ENCODE results near the gene SHMT2. TPM values are rescaled to one million over a fixed set of nuclear protein-coding genes. Genes with fewer than 3 reads are reported as not detected.

The SHMT2 gene
- 91.3 TPM for total RNA-seq

- peak within 1 kb of the TSS; percentile 72 for H3K27ac ChIP-seq (ENCODE audit: low read depth, low read length)
Measured at GRCh38 chr12:57229634-57230380, at the start of gene SHMT2. Gene SHMT2 (plus strand): TSS chr12:57229711. CDS start chr12:57229779, 68 bp downstream.

GRCh38 chr12:57180321-57180989, 49.1 kb upstream of the SHMT2 start:
- Histone ChIP-seq H3K4me1 (ENCODE audit: control insufficient read depth in 3 of 3, insufficient read depth in 3 of 3, low read length in 3 of 3) (peaks cover 0 to 4% (median 3%) of the 10 kb centered on the region in 3 donors), H3K36me3 (ENCODE audit: control insufficient read depth in 3 of 3, insufficient read depth in 3 of 3, low read length in 3 of 3) (peaks cover 21 to 65% (median 38%) of the 10 kb centered on the region in 3 donors), H3K9me3 (ENCODE audit: control insufficient read depth in 3 of 3, low read length in 3 of 3) (no peaks in the 10 kb centered on the region), H3K27ac (ENCODE audit: low read depth, low read length) (no peak overlapping the region), H3K9ac (ENCODE audit: low read depth in 1 of 3, low read length in 3 of 3) (no peak overlapping the region), H3K4me3 (ENCODE audit: low read length in 3 of 3) (no peak overlapping the region), H3K27me3 (ENCODE audit: control insufficient read depth in 3 of 3, insufficient read depth in 3 of 3, low read length in 3 of 3) (peaks cover 0 to 4% (median 3%) of the 10 kb centered on the region in 3 donors)

More at GRCh38 chr12:57229634-57230380, at the start of gene SHMT2:
- Histone ChIP-seq H3K9ac (ENCODE audit: low read depth in 1 of 3, low read length in 3 of 3) (peak within 1 kb of the TSS; percentile 89 to 94 (median 89)), H3K4me1 (ENCODE audit: control insufficient read depth in 3 of 3, insufficient read depth in 3 of 3, low read length in 3 of 3) (peaks cover 17 to 37% (median 24%) of the 10 kb centered on the region in 3 donors), H3K27me3 (ENCODE audit: control insufficient read depth in 3 of 3, insufficient read depth in 3 of 3, low read length in 3 of 3) (peaks cover 15 to 18% (median 16%) of the 10 kb centered on the region in 3 donors), H3K4me3 (ENCODE audit: low read length in 3 of 3) (peak within 1 kb of the TSS; percentile 77 to 98 (median 95)), H3K36me3 (ENCODE audit: control insufficient read depth in 3 of 3, insufficient read depth in 3 of 3, low read length in 3 of 3) (peaks cover 29 to 33% (median 30%) of the 10 kb centered on the region in 3 donors), H3K9me3 (ENCODE audit: control insufficient read depth in 3 of 3, low read length in 3 of 3) (no peaks in the 10 kb centered on the region)

- Histone ChIP-seq H3K4me1 (ENCODE audit: control insufficient read depth in 3 of 3, insufficient read depth in 3 of 3, low read length in 3 of 3) (no peaks in the 10 kb centered on the region), H3K9me3 (ENCODE audit: control insufficient read depth in 3 of 3, low read length in 3 of 3) (no peaks in the 10 kb centered on the region), H3K27me3 (ENCODE audit: control insufficient read depth in 3 of 3, insufficient read depth in 3 of 3, low read length in 3 of 3) (peaks cover 0 to 4% (median 3%) of the 10 kb centered on the region in 3 donors), H3K36me3 (ENCODE audit: control insufficient read depth in 3 of 3, insufficient read depth in 3 of 3, low read length in 3 of 3) (peaks cover 21 to 68% (median 36%) of the 10 kb centered on the region in 3 donors), H3K4me3 (ENCODE audit: low read length in 3 of 3) (no peak overlapping the region), H3K27ac (ENCODE audit: low read depth, low read length) (no peak overlapping the region), H3K9ac (ENCODE audit: low read depth in 1 of 3, low read length in 3 of 3) (no peak overlapping the region)
Measured at GRCh38 chr12:57181072-57181471, 48.4 kb upstream of the SHMT2 start.

GRCh38 chr12:57181561-57182155, 47.9 kb upstream of the SHMT2 start:
- Histone ChIP-seq H3K27me3 (ENCODE audit: control insufficient read depth in 3 of 3, insufficient read depth in 3 of 3, low read length in 3 of 3) (peaks cover 0 to 4% (median 3%) of the 10 kb centered on the region in 3 donors), H3K4me1 (ENCODE audit: control insufficient read depth in 3 of 3, insufficient read depth in 3 of 3, low read length in 3 of 3) (no peaks in the 10 kb centered on the region), H3K9me3 (ENCODE audit: control insufficient read depth in 3 of 3, low read length in 3 of 3) (no peaks in the 10 kb centered on the region), H3K27ac (ENCODE audit: low read depth, low read length) (no peak overlapping the region), H3K4me3 (ENCODE audit: low read length in 3 of 3) (no peak overlapping the region), H3K36me3 (ENCODE audit: control insufficient read depth in 3 of 3, insufficient read depth in 3 of 3, low read length in 3 of 3) (peaks cover 24 to 69% (median 38%) of the 10 kb centered on the region in 3 donors), H3K9ac (ENCODE audit: low read depth in 1 of 3, low read length in 3 of 3) (no peak overlapping the region)

GRCh38 chr12:57182918-57183575, 46.5 kb upstream of the SHMT2 start:
- H3K9me3 ChIP-seq (ENCODE audit: control insufficient read depth in 3 of 3, low read length in 3 of 3): no peaks in the 10 kb centered on the region
- H3K36me3 ChIP-seq (ENCODE audit: control insufficient read depth in 3 of 3, insufficient read depth in 3 of 3, low read length in 3 of 3): peaks cover 30 to 67% (median 38%) of the 10 kb centered on the region in 3 donors
- H3K9ac ChIP-seq (ENCODE audit: low read depth in 1 of 3, low read length in 3 of 3): no peak overlapping the region
- H3K4me3 ChIP-seq (ENCODE audit: low read length in 3 of 3): no peak overlapping the region
- H3K4me1 ChIP-seq (ENCODE audit: control insufficient read depth in 3 of 3, insufficient read depth in 3 of 3, low read length in 3 of 3): no peaks in the 10 kb centered on the region
- H3K27me3 ChIP-seq (ENCODE audit: control insufficient read depth in 3 of 3, insufficient read depth in 3 of 3, low read length in 3 of 3): peaks cover 0 to 4% (median 3%) of the 10 kb centered on the region in 3 donors
- no peak overlapping the region for H3K27ac ChIP-seq (ENCODE audit: low read depth, low read length)

- Histone ChIP-seq H3K4me1 (ENCODE audit: control insufficient read depth in 3 of 3, insufficient read depth in 3 of 3, low read length in 3 of 3) (no peaks in the 10 kb centered on the region), H3K4me3 (ENCODE audit: low read length in 3 of 3) (no peak overlapping the region), H3K9me3 (ENCODE audit: control insufficient read depth in 3 of 3, low read length in 3 of 3) (no peaks in the 10 kb centered on the region), H3K27me3 (ENCODE audit: control insufficient read depth in 3 of 3, insufficient read depth in 3 of 3, low read length in 3 of 3) (peaks cover 0 to 4% (median 3%) of the 10 kb centered on the region in 3 donors), H3K9ac (ENCODE audit: low read depth in 1 of 3, low read length in 3 of 3) (no peak overlapping the region), H3K27ac (ENCODE audit: low read depth, low read length) (no peak overlapping the region), H3K36me3 (ENCODE audit: control insufficient read depth in 3 of 3, insufficient read depth in 3 of 3, low read length in 3 of 3) (peaks cover 37 to 64% (median 40%) of the 10 kb centered on the region in 3 donors)
Measured at GRCh38 chr12:57183939-57184725, 45.4 kb upstream of the SHMT2 start.

GRCh38 chr12:57185403-57185802, 44.1 kb upstream of the SHMT2 start:
- H3K27me3 ChIP-seq (ENCODE audit: control insufficient read depth in 3 of 3, insufficient read depth in 3 of 3, low read length in 3 of 3): peaks cover 0 to 4% (median 3%) of the 10 kb centered on the region in 3 donors
- H3K27ac ChIP-seq (ENCODE audit: low read depth, low read length): no peak overlapping the region
- no peaks in the 10 kb centered on the region for H3K9me3 ChIP-seq (ENCODE audit: control insufficient read depth in 3 of 3, low read length in 3 of 3)
- no peak overlapping the region for H3K4me3 ChIP-seq (ENCODE audit: low read length in 3 of 3)
- H3K9ac ChIP-seq (ENCODE audit: low read depth in 1 of 3, low read length in 3 of 3): no peak overlapping the region
- peaks cover 30 to 55% (median 32%) of the 10 kb centered on the region in 3 donors for H3K36me3 ChIP-seq (ENCODE audit: control insufficient read depth in 3 of 3, insufficient read depth in 3 of 3, low read length in 3 of 3)
- H3K4me1 ChIP-seq (ENCODE audit: control insufficient read depth in 3 of 3, insufficient read depth in 3 of 3, low read length in 3 of 3): no peaks in the 10 kb centered on the region

GRCh38 chr12:57185906-57186508, 43.5 kb upstream of the SHMT2 start:
- H3K27me3 ChIP-seq (ENCODE audit: control insufficient read depth in 3 of 3, insufficient read depth in 3 of 3, low read length in 3 of 3): peaks cover 0 to 4% (median 3%) of the 10 kb centered on the region in 3 donors
- H3K36me3 ChIP-seq (ENCODE audit: control insufficient read depth in 3 of 3, insufficient read depth in 3 of 3, low read length in 3 of 3): peaks cover 27 to 52% (median 33%) of the 10 kb centered on the region in 3 donors
- H3K4me3 ChIP-seq (ENCODE audit: low read length in 3 of 3): no peak overlapping the region
- no peak overlapping the region for H3K9ac ChIP-seq (ENCODE audit: low read depth in 1 of 3, low read length in 3 of 3)
- no peaks in the 10 kb centered on the region for H3K4me1 ChIP-seq (ENCODE audit: control insufficient read depth in 3 of 3, insufficient read depth in 3 of 3, low read length in 3 of 3)
- no peaks in the 10 kb centered on the region for H3K9me3 ChIP-seq (ENCODE audit: control insufficient read depth in 3 of 3, low read length in 3 of 3)
- H3K27ac ChIP-seq (ENCODE audit: low read depth, low read length): no peak overlapping the region
